GM12865 (cell line): ENCODE results near the gene SIGLEC7.
A peak's percentile ranks its signal among the peaks of the same experiment; 100 is the strongest.

Experiments used
- DNase-seq: peaks from one replicate; pipeline ENCODE4 v3.0.0; 2010; ENCODE audit warnings: low read depth
- H3K4me3 ChIP-seq: 2 replicates; pipeline ENCODE4 v1.5.1; 2011; ENCODE audit warnings: mild to moderate bottlenecking, low read depth, low read length, control low read depth
- TF ChIP-seq, protein P1 (sequence below): IDR thresholded peaks from 2 replicates; pipeline ENCODE4 v1.5.1; 2011; ENCODE audit warnings: low read length, control low read depth, low read depth, inconsistent platforms; ENCODE audit not compliant: insufficient read depth; ENCODE audit errors: missing control alignments

Gene SIGLEC7

DNA sequence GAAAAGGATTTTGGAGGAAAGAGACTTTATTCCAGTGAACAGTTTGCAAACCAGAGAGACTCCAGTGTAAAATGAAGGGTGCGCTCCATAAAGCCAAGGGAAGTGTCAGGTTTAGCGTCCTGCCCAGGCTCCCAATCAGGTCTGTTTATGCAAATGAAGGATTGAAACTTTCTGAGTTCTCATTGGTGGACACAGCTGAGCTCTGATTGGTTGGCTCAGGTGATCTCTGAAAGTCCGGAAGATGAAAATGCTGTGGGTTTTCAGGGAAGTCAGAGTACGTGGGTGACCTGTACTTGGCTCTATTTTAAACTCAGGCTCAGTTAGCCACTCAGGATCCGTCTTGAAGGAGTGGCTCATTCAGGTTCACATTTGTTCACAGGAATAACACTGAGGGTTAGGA, 54.1 kb downstream of the SIGLEC7 start:
- no peak overlapping the region for H3K4me3 ChIP-seq
- DNase-seq: peak; percentile 15
- TF ChIP-seq, protein P1, sequence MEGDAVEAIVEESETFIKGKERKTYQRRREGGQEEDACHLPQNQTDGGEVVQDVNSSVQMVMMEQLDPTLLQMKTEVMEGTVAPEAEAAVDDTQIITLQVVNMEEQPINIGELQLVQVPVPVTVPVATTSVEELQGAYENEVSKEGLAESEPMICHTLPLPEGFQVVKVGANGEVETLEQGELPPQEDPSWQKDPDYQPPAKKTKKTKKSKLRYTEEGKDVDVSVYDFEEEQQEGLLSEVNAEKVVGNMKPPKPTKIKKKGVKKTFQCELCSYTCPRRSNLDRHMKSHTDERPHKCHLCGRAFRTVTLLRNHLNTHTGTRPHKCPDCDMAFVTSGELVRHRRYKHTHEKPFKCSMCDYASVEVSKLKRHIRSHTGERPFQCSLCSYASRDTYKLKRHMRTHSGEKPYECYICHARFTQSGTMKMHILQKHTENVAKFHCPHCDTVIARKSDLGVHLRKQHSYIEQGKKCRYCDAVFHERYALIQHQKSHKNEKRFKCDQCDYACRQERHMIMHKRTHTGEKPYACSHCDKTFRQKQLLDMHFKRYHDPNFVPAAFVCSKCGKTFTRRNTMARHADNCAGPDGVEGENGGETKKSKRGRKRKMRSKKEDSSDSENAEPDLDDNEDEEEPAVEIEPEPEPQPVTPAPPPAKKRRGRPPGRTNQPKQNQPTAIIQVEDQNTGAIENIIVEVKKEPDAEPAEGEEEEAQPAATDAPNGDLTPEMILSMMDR: no peak

GRCh38 chr19:51198641-51199040, 56.5 kb downstream of the SIGLEC7 start:
- H3K4me3 ChIP-seq: no peak overlapping the region
- no peak for DNase-seq
- TF ChIP-seq, protein P1: no peak

DNA sequence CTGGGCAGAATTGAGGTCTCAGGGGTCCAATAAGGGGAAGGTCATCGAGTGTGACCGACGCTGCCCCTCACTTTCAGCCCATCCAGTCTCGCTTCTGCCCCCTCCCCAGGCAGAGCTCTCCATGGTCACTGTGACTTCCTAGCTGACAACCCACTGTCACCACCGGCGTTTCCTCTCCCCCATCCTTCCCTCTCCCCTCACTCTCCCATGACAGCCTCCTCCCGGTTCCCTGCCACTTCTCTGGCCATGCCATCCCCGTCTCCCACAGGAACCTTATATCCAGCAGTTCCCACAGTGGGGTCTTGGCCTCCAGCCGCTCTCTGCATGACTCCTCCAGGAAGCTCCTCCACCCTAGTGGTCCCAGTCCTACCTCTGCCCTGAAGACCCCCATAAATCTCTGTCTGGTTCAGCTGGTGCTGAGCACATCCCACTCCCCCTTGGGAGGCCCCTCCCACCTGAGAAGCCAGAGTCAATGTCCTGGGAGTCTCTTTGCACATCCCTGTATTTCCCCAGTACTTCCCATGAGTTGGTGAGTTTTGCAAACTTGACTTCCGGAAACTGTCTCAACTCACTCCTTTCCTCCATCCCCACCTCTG, 58.1 kb downstream of the SIGLEC7 start:
- H3K4me3 ChIP-seq: no peak overlapping the region
- TF ChIP-seq, protein P1: no peak
- DNase-seq: no peak

DNA sequence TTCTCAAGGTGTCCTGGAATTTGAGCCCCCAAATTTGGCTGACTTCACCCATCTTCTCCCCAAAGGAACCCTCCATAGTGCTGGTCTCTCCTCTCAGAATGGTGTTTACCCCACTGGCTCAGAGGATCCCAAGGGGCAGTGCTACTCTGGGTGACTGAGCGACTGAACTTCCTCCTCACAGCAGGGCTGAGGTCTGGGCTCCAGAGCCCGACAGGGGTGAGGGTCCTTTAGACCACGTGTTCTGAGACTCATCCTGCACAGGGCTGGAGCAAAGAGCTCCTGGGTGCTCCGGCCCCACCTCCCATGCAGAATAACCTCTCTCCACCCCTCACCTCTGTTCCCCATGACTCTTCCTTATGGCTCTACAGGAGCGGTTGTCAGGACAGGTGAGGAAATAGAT, 59.6 kb downstream of the SIGLEC7 start:
- TF ChIP-seq, protein P1: no peak
- H3K4me3 ChIP-seq: no peak overlapping the region
- no peak for DNase-seq
